Thymus (tissue), 11 donors: Measurements from ENCODE around the gene CD59. TPM values are rescaled to one million over a fixed set of nuclear protein-coding genes. Genes with fewer than 3 reads are reported as not detected.

Experiments
- DNase-seq, 9 donors: peaks; one replicate each; pipeline ENCODE4 v3.0.0-alpha.2; 2013; ENCODE audit warnings: low spot score in 9 of 9, low read depth in 6 of 9, missing footprints in 1 of 9
- H3K27ac ChIP-seq, 2 donors: one replicate each; pipeline ENCODE4 v1.5.1; 2013; ENCODE audit warnings: control low read depth in 1 of 2, low read depth in 1 of 2, low read length in 1 of 2, mild to moderate bottlenecking in 1 of 2, moderate library complexity in 1 of 2
- H3K27me3 ChIP-seq, 2 donors: one replicate each; pipeline ENCODE4 v1.5.1; 2013; ENCODE audit warnings: low read length in 1 of 2; ENCODE audit not compliant: control insufficient read depth in 2 of 2, insufficient read depth in 1 of 2
- H3K36me3 ChIP-seq, 2 donors: one replicate each; pipeline ENCODE4 v1.5.1; 2013; ENCODE audit warnings: low read length in 1 of 2, mild to moderate bottlenecking in 1 of 2, moderate library complexity in 1 of 2; ENCODE audit not compliant: control insufficient read depth in 2 of 2, insufficient read depth in 2 of 2
- H3K4me1 ChIP-seq, 2 donors: one replicate each; pipeline ENCODE4 v1.5.1; 2013; ENCODE audit warnings: low read length in 2 of 2; ENCODE audit not compliant: control insufficient read depth in 2 of 2, insufficient read depth in 2 of 2
- H3K4me3 ChIP-seq, 2 donors: one replicate each; pipeline ENCODE4 v1.5.1; 2013; ENCODE audit warnings: low read length in 2 of 2, control low read depth in 1 of 2, mild to moderate bottlenecking in 1 of 2
- H3K9me3 ChIP-seq, 2 donors: one replicate each; pipeline ENCODE4 v1.5.1; 2013; ENCODE audit warnings: low read length in 1 of 2, mild to moderate bottlenecking in 1 of 2; ENCODE audit not compliant: control insufficient read depth in 2 of 2, insufficient read depth in 1 of 2
- WGBS: extraction: QIAGEN DNeasy Blood & Tissue Kit; methylation state at CpG from one replicate; pipeline ENCODE4 v1.1.7; 2013; 5-methylcytosine and 5-hydroxymethylcytosine counted together
- polyA plus RNA-seq: library from polyadenylated mRNA; stranded (reverse); fragments of 200-250 nt; gene quantifications from one replicate; pipeline ENCODE4 v1.2.3, GENCODE V29; 2013
- total RNA-seq: library from RNA; stranded (reverse); fragments of 120-200 nt; gene quantifications from one replicate; pipeline ENCODE4 v1.2.4, GENCODE V29; 2013
- donor health status: healthy.

CD59 gene
- total and polyA plus RNA-seq, 2 donors = 115 to 156 TPM

- Histone ChIP-seq H3K27ac (peak overlapping the region in 1 of 2 donors; percentile 44), H3K36me3 (peaks cover 4 to 13% of the 10 kb centered on the region in 2 donors), H3K27me3 (no peaks in the 10 kb centered on the region), H3K4me3 (no peak overlapping the region), H3K9me3 (no peaks in the 10 kb centered on the region), H3K4me1 (peaks cover 46 to 52% of the 10 kb centered on the region in 2 donors)
- 64% methylated on average over 4 of the region's 4 CpGs for WGBS
- no peak for DNase-seq
Measured at GRCh38 chr11:33724644-33725035, 11.6 kb downstream of the CD59 start.

GRCh38 chr11:33723238-33723881 lies 12.9 kb downstream of the CD59 start:
- 83% methylated on average over 6 of the region's 6 CpGs for WGBS

GRCh38 chr11:33722590-33723234 lies 13.5 kb downstream of the CD59 start:
- Histone ChIP-seq H3K27me3 (no peaks in the 10 kb centered on the region), H3K4me3 (no peak overlapping the region), H3K9me3 (no peaks in the 10 kb centered on the region), H3K36me3 (peaks cover 4 to 13% of the 10 kb centered on the region in 2 donors), H3K4me1 (peaks cover 55 to 65% of the 10 kb centered on the region in 2 donors), H3K27ac (peak overlapping the region; percentile 37 to 42)
- 87% methylated on average over 2 of the region's 2 CpGs for WGBS
- DNase-seq = no peak

More at GRCh38 chr11:33723238-33723881, 12.9 kb downstream of the CD59 start:
- Histone ChIP-seq H3K27ac (peak overlapping the region; percentile 41 to 70), H3K36me3 (peaks cover 4 to 13% of the 10 kb centered on the region in 2 donors), H3K27me3 (no peaks in the 10 kb centered on the region), H3K9me3 (no peaks in the 10 kb centered on the region), H3K4me1 (peaks cover 54 to 64% of the 10 kb centered on the region in 2 donors), H3K4me3 (no peak overlapping the region)
- no peak for DNase-seq

- H3K27ac ChIP-seq = peak overlapping the region in 1 of 2 donors; percentile 40
- peaks cover 10 to 19% of the 10 kb centered on the region in 2 donors for H3K36me3 ChIP-seq
- H3K9me3 ChIP-seq = no peaks in the 10 kb centered on the region
- H3K4me1 ChIP-seq = peaks cover 55 to 65% of the 10 kb centered on the region in 2 donors
- WGBS = 93% methylated on average over 5 of the region's 5 CpGs
- DNase-seq = no peak
- no peaks in the 10 kb centered on the region for H3K27me3 ChIP-seq
- H3K4me3 ChIP-seq = no peak overlapping the region
Measured at GRCh38 chr11:33721984-33722383, 14.2 kb downstream of the CD59 start.

GRCh38 chr11:33721426-33721825 lies 14.8 kb downstream of the CD59 start:
- H3K27ac ChIP-seq = peak overlapping the region in 1 of 2 donors; percentile 37
- H3K36me3 ChIP-seq = peaks cover 14 to 19% of the 10 kb centered on the region in 2 donors
- H3K9me3 ChIP-seq = no peaks in the 10 kb centered on the region
- H3K4me1 ChIP-seq = peaks cover 55 to 70% of the 10 kb centered on the region in 2 donors
- WGBS = 69% methylated on average over 1 of the region's 1 CpG
- no peaks in the 10 kb centered on the region for H3K27me3 ChIP-seq
- H3K4me3 ChIP-seq = no peak overlapping the region
- no peak for DNase-seq

- DNase-seq = peak in 4 of 9 donors; percentile 53 to 78 (median 63)
- no peaks in the 10 kb centered on the region for H3K27me3 ChIP-seq
- WGBS = 12% methylated on average over 5 of the region's 5 CpGs
- H3K4me1 ChIP-seq = peaks cover 52 to 68% of the 10 kb centered on the region in 2 donors
- H3K36me3 ChIP-seq = peaks cover 18 to 23% of the 10 kb centered on the region in 2 donors
- no peak overlapping the region for H3K4me3 ChIP-seq
- peak overlapping the region in 1 of 2 donors; percentile 76 for H3K27ac ChIP-seq
- no peaks in the 10 kb centered on the region for H3K9me3 ChIP-seq
Measured at GRCh38 chr11:33719587-33719986, 16.6 kb downstream of the CD59 start.

GRCh38 chr11:33718440-33718839 lies 17.8 kb downstream of the CD59 start:
- WGBS = 98% methylated on average over 2 of the region's 2 CpGs
- H3K36me3 ChIP-seq = peaks cover 24 to 28% of the 10 kb centered on the region in 2 donors
- no peak overlapping the region for H3K4me3 ChIP-seq
- H3K9me3 ChIP-seq = no peaks in the 10 kb centered on the region
- H3K27ac ChIP-seq = peak overlapping the region in 1 of 2 donors; percentile 7
- DNase-seq = no peak
- H3K4me1 ChIP-seq = peaks cover 44 to 57% of the 10 kb centered on the region in 2 donors
- H3K27me3 ChIP-seq = no peaks in the 10 kb centered on the region

GRCh38 chr11:33716243-33716642 lies 20.0 kb downstream of the CD59 start:
- peak in 1 of 9 donors; percentile 53 for DNase-seq
- no peak overlapping the region for H3K4me3 ChIP-seq
- H3K27me3 ChIP-seq = no peaks in the 10 kb centered on the region
- H3K9me3 ChIP-seq = no peaks in the 10 kb centered on the region
- no peak overlapping the region for H3K27ac ChIP-seq
- 97% methylated on average over 2 of the region's 2 CpGs for WGBS
- H3K36me3 ChIP-seq = peaks cover 18 to 23% of the 10 kb centered on the region in 2 donors
- peaks cover 22 to 35% of the 10 kb centered on the region in 2 donors for H3K4me1 ChIP-seq

GRCh38 chr11:33713856-33714398 lies 22.3 kb downstream of the CD59 start:
- Histone ChIP-seq H3K4me1 (peaks cover 3 to 13% of the 10 kb centered on the region in 2 donors), H3K9me3 (no peaks in the 10 kb centered on the region), H3K36me3 (peaks cover 32 to 38% of the 10 kb centered on the region in 2 donors), H3K27ac (no peak overlapping the region), H3K4me3 (no peak overlapping the region), H3K27me3 (no peaks in the 10 kb centered on the region)
- DNase-seq = no peak
- 96% methylated on average over 4 of the region's 4 CpGs for WGBS
